A549 (cell line): Measurements from ENCODE around the gene ASTN1. TPM values are rescaled to one million over a fixed set of nuclear protein-coding genes. Genes with fewer than 3 reads are reported as not detected.

Experiments
- ATAC-seq, 2 experiments: fragments of 200-7000 bp in 1 of 2; fragments of >200 bp in 1 of 2; cut with Nextera tagmentation in 1 of 2; cut with Tn5 transposase in 1 of 2; 3 replicates each; pipeline versions ENCODE4 v1.8.0 to v1.9.1; 2018 to 2020; ENCODE audit warnings: mild to moderate bottlenecking in 1 of 2, moderate library complexity in 1 of 2
- CTCF ChIA-PET: fragments of 300-600 bp; sonication (Branson Sonifier 250); formaldehyde crosslinking; extraction: SDS; loops from one replicate; lab custom pipeline; 2021; ENCODE audit warnings: antibody characterized with exemption, inconsistent platforms; lab: Yijun Ruan, JAX
- POLR2A ChIA-PET: fragments of 350-600 bp; formaldehyde crosslinking; extraction: SDS; loops from one replicate; lab custom pipeline; 2021; ENCODE audit warnings: antibody characterized with exemption, inconsistent platforms; lab: Yijun Ruan, JAX
- DNase-seq, 2 experiments: peaks; one replicate each; pipeline versions ENCODE4 v3.0.0 to v3.0.0-alpha.2; 2011 to 2016; ENCODE audit warnings: low read depth in 1 of 2, low spot score in 1 of 2
- FAIRE-seq: peaks from 2 replicates; lab custom pipeline; 2011; peaks lifted over from hg19 to GRCh38; lab: Jason Lieb, UNC
- H3K27ac ChIP-seq, 2 experiments: fragments of >200 bp; sonication (Bioruptor Twin); formaldehyde crosslinking; 3 replicates each; pipeline ENCODE4 v1.5.1; 2016 to 2017
- H3K4me1 ChIP-seq: fragments of >200 bp; sonication (Bioruptor Twin); formaldehyde crosslinking; 3 replicates; pipeline ENCODE4 v1.6.1; 2016
- H3K4me2 ChIP-seq: fragments of >200 bp; sonication (Bioruptor Twin); formaldehyde crosslinking; 3 replicates; pipeline ENCODE4 v1.6.1; 2016
- H3K4me3 ChIP-seq: fragments of >200 bp; sonication (Bioruptor Twin); formaldehyde crosslinking; 3 replicates; pipeline ENCODE4 v1.5.1; 2016
- H3K9me3 ChIP-seq: fragments of >200 bp; sonication (Bioruptor Twin); formaldehyde crosslinking; 3 replicates; pipeline ENCODE4 v1.6.1; 2016
- BHLHE40 ChIP-seq: IDR thresholded peaks from 2 replicates; pipeline ENCODE4 v1.6.1; 2012; ENCODE audit warnings: low read depth, low read length, inconsistent platforms
- CBX8 ChIP-seq: fragments of 200-600 bp; sonication (generic); IDR thresholded peaks from 2 replicates; pipeline ENCODE4 v1.6.1; 2016
- CEBPB ChIP-seq, 2 experiments: fragments of >200 bp in 1 of 2; sonication (Bioruptor Twin) in 1 of 2; formaldehyde crosslinking in 1 of 2; IDR thresholded peaks; 2 replicates each; pipeline ENCODE4 v1.6.1; 2012 to 2016
- CHD2 ChIP-seq: fragments of 150-350 bp; IDR thresholded peaks from 2 replicates; pipeline ENCODE4 v1.6.1; 2014; ENCODE audit warnings: low read length; ENCODE audit not compliant: partially characterized antibody
- EHMT2 ChIP-seq: fragments of 200-600 bp; sonication (generic); IDR thresholded peaks from 2 replicates; pipeline ENCODE4 v1.6.1; 2016; ENCODE audit warnings: antibody characterized with exemption, low read depth, mild to moderate bottlenecking, moderate library complexity
- EP300 ChIP-seq, 2 experiments: fragments of >200 bp; sonication (Bioruptor Twin); formaldehyde crosslinking; IDR thresholded peaks; 2 replicates in 1 of 2; 3 replicates in 1 of 2; pipeline ENCODE4 v1.6.1; 2016 to 2017
- FOSL2 ChIP-seq, 2 experiments: fragments of 450-650 bp in 1 of 2; fragments of >200 bp in 1 of 2; sonication (Bioruptor Twin) in 1 of 2; formaldehyde crosslinking; IDR thresholded peaks; 2 replicates each; pipeline versions ENCODE4 v1.5.0 to v1.6.1; 2016 to 2020; ENCODE audit warnings: mild to moderate bottlenecking in 1 of 2, moderate library complexity in 1 of 2
- KDM5A ChIP-seq: fragments of 200-600 bp; sonication (generic); IDR thresholded peaks from 2 replicates; pipeline ENCODE4 v1.6.1; 2016; ENCODE audit warnings: antibody characterized with exemption, mild to moderate bottlenecking
- MYC ChIP-seq: IDR thresholded peaks from 2 replicates; pipeline ENCODE4 v1.6.1; 2012; ENCODE audit warnings: mild to moderate bottlenecking, inconsistent platforms, low read length, improper control_type of control experiment, borderline replicate concordance
- POLR2A ChIP-seq: IDR thresholded peaks from 2 replicates; pipeline ENCODE4 v1.6.1; 2012; ENCODE audit warnings: mild to moderate bottlenecking, low read length
- RAD21 ChIP-seq, 2 experiments: fragments of >200 bp in 1 of 2; sonication (Bioruptor Twin) in 1 of 2; formaldehyde crosslinking in 1 of 2; IDR thresholded peaks in 1 of 2; conservative IDR thresholded peaks in 1 of 2; 2 replicates in 1 of 2; 3 replicates in 1 of 2; pipeline ENCODE4 v1.6.1; 2012 to 2018; ENCODE audit warnings: inconsistent platforms in 1 of 2
- ZNF302 ChIP-seq: fragments of 250-450 bp; sonication (Bioruptor Pico); IDR thresholded peaks from 2 replicates; pipeline ENCODE4 v1.9.0; 2021; ENCODE audit warnings: inconsistent platforms, mild to moderate bottlenecking, moderate library complexity
- WGBS: methylation state at CpG from one replicate; pipeline ENCODE4 v1.1.6; 2017; ENCODE audit errors: missing lambda C conversion rate; 5-methylcytosine and 5-hydroxymethylcytosine counted together
- polyA plus RNA-seq, 4 experiments: library from polyadenylated mRNA; depleted of rRNA in 3 of 4; stranded (reverse); fragments of >200 nt; fragmentation: RNase III in 1 of 4; extraction: RNeasy Plus Mini Kit Qiagen cat#74134 plus additional on column Dnase treatment in 1 of 4; gene quantifications; 2 replicates in 3 of 4; 3 replicates in 1 of 4; pipeline ENCODE4 v1.2.3, GENCODE V29; 2011 to 2017
- TF ChIP-seq, protein P1 (sequence below): fragments of >200 bp; sonication (Bioruptor Twin); formaldehyde crosslinking; IDR thresholded peaks from 3 replicates; pipeline ENCODE4 v1.5.1; 2016
- TF ChIP-seq, protein P2 (sequence below): fragments of >200 bp; sonication (Bioruptor Twin); formaldehyde crosslinking; IDR thresholded peaks from 2 replicates; pipeline ENCODE4 v1.6.1; 2016
- TF ChIP-seq, protein P3 (sequence below): fragments of 150-350 bp; IDR thresholded peaks from 2 replicates; pipeline ENCODE4 v1.6.1; 2014; ENCODE audit warnings: low read depth, mild to moderate bottlenecking, low read length

The ASTN1 gene
- polyA plus RNA-seq, 2 of the 4 experiments (the other 2 are of a cell fraction) = not detected

DNA sequence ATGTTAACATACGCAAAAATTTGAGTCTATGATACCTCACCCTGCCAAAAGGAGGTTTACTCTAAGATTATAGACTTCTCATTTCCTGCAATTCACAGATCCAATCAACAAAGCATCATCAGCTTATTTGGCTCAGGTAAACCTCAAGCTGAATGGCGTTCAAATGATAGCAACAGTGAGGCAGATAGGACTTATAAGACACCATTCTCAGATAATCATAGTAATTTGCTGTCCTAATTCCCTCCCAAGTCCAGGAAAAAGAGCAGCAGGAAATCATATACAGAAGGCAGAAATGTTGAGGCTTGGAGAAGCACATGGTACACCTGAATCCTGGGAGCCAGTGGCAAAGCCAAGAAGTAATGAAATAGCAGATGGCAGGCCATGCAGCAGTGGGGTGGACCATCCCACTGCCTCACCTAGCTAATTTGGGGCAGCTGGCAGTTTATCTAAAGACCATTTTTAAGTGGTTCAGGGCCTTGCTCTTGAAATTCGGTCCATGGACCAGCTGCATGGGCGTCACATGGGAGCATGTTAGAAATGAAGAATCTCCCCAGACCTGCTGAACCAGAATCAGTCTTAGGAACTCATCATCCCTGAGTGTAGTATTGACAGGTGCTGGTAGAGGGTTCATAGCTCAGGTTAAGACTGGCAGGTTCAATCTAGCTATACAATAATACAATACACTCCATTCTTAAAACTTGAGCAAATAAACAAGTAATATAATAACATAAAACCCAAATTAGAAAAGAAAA lies 57.7 kb downstream of the ASTN1 start:
- H3K4me2 ChIP-seq = no peak overlapping the region
- ChIA-PET POLR2A (no interaction called here), CTCF (interaction anchor here (0.6 kb wide), 1 partner anchor 49 kb away, joined by 3 read pairs; no protein-coding TSS in a partner anchor)
- H3K9me3 ChIP-seq = no peaks in the 10 kb centered on the region
- no peaks in the 10 kb centered on the region for H3K4me1 ChIP-seq
- TF ChIP-seq, protein P1, sequence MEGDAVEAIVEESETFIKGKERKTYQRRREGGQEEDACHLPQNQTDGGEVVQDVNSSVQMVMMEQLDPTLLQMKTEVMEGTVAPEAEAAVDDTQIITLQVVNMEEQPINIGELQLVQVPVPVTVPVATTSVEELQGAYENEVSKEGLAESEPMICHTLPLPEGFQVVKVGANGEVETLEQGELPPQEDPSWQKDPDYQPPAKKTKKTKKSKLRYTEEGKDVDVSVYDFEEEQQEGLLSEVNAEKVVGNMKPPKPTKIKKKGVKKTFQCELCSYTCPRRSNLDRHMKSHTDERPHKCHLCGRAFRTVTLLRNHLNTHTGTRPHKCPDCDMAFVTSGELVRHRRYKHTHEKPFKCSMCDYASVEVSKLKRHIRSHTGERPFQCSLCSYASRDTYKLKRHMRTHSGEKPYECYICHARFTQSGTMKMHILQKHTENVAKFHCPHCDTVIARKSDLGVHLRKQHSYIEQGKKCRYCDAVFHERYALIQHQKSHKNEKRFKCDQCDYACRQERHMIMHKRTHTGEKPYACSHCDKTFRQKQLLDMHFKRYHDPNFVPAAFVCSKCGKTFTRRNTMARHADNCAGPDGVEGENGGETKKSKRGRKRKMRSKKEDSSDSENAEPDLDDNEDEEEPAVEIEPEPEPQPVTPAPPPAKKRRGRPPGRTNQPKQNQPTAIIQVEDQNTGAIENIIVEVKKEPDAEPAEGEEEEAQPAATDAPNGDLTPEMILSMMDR = no peak
- TF ChIP-seq, protein P2, sequence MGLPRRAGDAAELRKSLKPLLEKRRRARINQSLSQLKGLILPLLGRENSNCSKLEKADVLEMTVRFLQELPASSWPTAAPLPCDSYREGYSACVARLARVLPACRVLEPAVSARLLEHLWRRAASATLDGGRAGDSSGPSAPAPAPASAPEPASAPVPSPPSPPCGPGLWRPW = no peak
- TF ChIP-seq MYC (no peak), FOSL2 (IDR thresholded peaks at IDR 0.05) (no peak), FOSL2 (CRISPR knock-in tag; IDR thresholded peaks at IDR 0.05) (no peak)
- H3K27ac ChIP-seq = no peak overlapping the region
- H3K4me3 ChIP-seq = no peak overlapping the region
- DNase-seq = no peak
- FAIRE-seq = no peak
- ATAC-seq = no peak
- WGBS = 8% methylated on average over 4 of the region's 4 CpGs

DNA sequence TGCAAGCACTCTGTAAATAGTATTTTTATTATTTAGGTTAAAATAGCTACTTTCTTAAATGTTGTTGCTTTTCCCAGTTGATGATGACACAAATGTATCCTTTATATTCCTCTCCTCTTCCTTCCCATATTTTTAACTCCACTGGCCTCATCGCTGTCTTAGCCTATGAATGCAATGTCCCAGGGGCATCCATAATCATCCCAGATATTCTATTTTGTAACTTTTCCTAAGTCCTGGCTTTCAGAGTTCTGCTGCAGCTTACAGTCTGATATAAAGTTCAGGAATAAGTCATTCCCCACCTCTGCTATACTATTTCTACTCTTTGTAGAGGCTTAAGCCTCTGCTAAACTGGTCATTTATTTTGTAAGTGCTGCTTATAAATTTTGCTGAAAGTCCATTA lies 58.3 kb downstream of the ASTN1 start:
- Histone ChIP-seq H3K4me3 (no peak overlapping the region), H3K4me1 (no peaks in the 10 kb centered on the region), H3K9me3 (no peaks in the 10 kb centered on the region), H3K27ac (no peak overlapping the region), H3K4me2 (no peak overlapping the region)
- WGBS = 0% methylated on average over 1 of the region's 1 CpG
- TF ChIP-seq RAD21 (conservative IDR thresholded peaks at IDR 0.05 in 1 of 2, IDR thresholded peaks at IDR 0.05 in 1 of 2) = no peak
- TF ChIP-seq EHMT2 = no peak
- no peak for TF ChIP-seq CBX8
- TF ChIP-seq, protein P2 = no peak
- TF ChIP-seq, protein P3, sequence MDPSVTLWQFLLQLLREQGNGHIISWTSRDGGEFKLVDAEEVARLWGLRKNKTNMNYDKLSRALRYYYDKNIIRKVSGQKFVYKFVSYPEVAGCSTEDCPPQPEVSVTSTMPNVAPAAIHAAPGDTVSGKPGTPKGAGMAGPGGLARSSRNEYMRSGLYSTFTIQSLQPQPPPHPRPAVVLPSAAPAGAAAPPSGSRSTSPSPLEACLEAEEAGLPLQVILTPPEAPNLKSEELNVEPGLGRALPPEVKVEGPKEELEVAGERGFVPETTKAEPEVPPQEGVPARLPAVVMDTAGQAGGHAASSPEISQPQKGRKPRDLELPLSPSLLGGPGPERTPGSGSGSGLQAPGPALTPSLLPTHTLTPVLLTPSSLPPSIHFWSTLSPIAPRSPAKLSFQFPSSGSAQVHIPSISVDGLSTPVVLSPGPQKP = no peak
- no peak for TF ChIP-seq ZNF302 (CRISPR knock-in tag)
- TF ChIP-seq POLR2A = no peak
- TF ChIP-seq CEBPB (IDR thresholded peaks at IDR 0.05) = no peak
- FAIRE-seq (no peak), ATAC-seq (no peak), DNase-seq (no peak)
- CTCF ChIA-PET = interaction anchor here (0.6 kb wide), 1 partner anchor 50 kb away, joined by 3 read pairs; no protein-coding TSS in a partner anchor
- POLR2A ChIA-PET = no interaction called here

DNA sequence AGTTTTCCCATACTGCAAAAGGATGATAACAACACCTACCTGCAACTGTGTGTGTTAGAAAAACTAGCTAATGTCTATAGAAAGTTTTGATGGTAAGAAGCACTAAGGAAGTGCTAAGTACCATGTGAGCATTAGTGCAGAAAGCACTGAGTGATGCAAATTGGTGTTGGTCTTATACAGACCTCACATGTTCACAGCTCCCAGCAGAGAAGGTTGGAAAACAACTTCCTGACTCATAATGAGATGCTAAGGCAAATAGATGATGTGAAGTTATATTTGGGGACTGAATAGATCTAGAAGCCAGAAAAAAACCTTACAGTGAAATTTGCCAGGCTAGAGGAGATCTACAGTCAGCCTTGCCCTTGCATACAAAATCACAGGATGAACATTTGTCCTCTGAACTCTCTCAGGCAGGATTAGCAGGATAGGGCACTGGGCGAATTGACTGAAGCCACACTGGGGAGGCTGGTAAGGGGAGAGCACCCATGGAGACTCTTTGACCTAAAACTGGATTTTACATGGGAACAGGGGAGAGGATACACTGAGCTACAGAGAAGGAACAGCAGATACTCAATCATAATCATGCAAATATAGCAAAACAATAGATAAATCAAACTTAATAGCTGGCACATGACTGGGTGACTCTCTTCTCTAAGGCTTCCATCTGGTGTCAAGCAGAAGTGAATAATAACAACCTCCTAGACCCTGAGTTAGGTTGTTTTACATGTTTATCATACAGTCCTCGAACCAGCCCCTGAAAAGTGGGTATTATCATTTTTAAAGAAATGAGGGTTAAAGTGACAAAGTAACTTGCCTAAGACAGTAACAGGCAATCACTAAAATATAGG lies 61.3 kb downstream of the ASTN1 start:
- ATAC-seq (no peak), DNase-seq (no peak), FAIRE-seq (no peak)
- no peak overlapping the region for H3K4me3 ChIP-seq
- TF ChIP-seq EP300 (IDR thresholded peaks at IDR 0.05) (no peak), KDM5A (no peak), BHLHE40 (no peak), CHD2 (no peak)
- ChIA-PET CTCF (no interaction called here), POLR2A (no interaction called here)
- no peak overlapping the region for H3K4me2 ChIP-seq
- WGBS = 2% methylated on average over 2 of the region's 2 CpGs
- H3K4me1 ChIP-seq = no peaks in the 10 kb centered on the region
- no peak overlapping the region for H3K27ac ChIP-seq
- no peaks in the 10 kb centered on the region for H3K9me3 ChIP-seq
